GM04503 (cell line): ENCODE results near the gene FAM177A1.
A peak's percentile ranks its signal among the peaks of the same experiment; 100 is the strongest.
"Not testable (repeated sequence)": the region's sequence is repeated elsewhere in the genome, so short reads cannot be mapped to it uniquely, and the experiment has no call there.

Experiments
- DNase-seq: peaks from one replicate; pipeline ENCODE4 v3.0.0-alpha.2; 2012; ENCODE audit warnings: low read depth

FAM177A1 gene

DNA sequence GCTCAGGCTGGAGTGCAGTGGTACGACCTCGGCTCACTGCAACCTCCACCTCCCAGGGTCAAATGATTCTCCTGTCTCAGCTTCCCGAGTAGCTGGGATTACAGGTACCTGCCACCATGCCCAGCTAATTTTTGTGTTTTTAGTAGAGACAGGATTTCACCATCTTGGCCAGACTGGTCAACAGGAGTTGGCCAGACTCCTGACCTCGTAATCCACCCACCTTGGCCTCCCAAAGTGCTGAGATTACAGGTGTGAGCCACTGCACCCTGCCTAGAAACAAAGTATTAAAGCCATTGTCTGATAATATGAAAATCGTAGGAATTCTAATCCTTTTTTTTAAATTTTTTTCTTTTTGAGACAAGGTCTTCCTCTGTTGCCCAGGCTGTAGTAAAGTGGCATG, 19.7 kb downstream of the FAM177A1 start:
- not testable (repeated sequence) for DNase-seq

DNA sequence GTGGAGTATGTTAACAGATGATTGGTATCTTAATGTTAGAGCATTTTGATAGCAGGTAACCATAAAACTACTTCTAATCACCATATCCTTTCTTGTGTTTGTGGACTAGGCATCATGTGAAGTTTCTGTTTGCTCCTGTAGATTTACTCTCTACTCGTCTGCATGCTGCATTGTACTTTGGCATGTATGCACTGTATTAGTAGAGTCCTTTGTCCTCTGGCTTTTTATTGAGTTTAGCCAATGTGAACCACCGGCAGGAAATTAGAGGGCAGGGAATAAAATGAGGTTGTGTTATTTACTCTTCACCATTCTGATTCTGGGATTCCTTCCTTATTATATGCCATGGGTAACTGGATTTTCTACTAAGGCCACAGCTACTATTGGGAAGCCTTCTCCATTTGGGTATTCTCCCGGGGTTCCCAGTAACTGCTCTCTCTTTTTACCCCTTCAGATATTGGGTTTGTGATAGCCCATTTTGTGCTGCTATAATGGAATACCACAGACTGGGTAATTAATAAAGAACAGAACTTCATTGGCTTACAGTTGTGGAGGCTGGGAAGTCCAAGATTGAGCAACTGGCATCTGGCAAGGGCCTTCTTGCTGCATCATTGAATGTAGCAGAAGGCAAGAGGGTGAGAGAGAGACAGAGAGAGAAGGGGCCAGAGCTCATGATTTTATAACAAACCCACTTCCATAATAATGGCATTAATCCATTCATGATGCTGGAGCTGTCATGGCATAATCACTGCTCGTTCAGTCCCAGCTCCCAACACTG, 22.4 kb downstream of the FAM177A1 start:
- DNase-seq, result no peak

DNA sequence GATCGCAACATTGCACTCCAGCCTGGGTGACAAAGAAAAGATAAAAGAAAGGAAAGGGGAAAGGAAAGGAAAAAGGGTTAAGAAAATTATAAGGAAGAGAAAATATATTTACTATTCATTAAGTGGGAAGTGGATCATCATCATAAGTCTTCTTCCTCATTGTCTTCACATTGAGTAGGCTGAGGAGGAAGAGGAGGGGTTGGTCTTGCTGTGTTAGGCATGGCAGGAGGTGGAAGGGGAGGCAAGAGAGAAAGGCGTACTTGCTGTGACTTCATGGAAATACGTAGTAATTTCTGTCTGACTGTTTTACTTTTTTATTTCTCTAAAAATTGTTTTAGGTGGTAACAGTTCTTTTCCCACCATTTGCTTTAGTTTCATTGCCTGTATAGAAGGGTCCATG, 26.2 kb downstream of the FAM177A1 start:
- no peak for DNase-seq

DNA sequence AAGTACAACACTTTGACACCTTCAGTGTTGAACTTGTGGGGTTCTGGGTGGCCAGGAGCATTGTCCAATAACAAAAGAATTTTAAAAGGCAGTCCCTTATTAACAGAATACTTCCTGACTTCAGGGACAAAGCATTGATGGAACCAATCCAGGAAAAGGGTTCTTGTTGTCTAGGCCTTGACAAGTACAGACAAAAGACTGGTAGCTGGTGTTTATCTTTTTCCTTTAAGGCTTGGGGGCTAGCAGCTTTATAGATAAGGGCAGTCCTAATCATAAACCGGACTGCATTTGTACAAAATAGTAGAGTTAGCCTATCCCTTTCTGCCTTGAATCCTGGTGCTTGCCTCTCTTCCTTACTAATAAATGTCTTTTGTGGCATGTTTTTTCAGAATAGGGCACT, 27.4 kb downstream of the FAM177A1 start:
- DNase-seq, result no peak

DNA sequence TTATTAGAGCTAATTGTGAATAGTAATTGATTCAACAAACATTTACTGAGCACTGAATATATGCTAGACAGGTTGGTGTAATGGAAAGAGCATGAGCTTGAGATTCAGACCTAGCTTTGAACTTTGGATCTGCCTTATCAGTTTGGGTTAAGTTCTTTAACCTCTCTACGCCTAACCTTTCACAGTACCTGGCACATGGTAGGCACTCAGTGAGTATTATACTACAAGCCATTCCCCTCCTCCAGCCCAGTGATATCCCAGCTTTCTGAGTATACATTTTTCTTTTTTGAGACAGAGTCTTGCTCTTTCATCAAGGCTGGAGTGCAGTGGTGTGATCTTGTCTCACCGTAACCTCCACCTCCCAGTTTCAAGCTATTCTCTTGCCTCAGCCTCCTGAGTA, 32.0 kb downstream of the FAM177A1 start:
- no peak for DNase-seq

DNA sequence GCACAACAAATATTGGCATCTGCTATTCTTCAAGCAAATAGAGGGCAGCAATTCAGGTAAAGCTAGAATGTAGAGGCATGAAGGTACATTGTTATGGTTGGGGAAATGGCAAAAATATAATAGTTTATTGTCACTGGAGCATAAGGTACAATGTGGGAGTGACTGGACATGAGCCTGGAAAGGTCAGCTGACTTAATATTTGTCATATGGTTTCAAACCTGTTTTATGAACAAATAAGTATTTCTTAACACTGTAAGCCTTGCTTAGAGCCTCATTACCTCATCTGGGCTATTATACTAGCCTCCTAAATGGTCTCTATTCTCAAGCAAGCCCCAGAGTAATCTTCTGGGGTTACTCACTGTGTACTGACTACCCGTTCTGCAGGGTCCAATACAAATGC, 33.7 kb downstream of the FAM177A1 start:
- no peak for DNase-seq

DNA sequence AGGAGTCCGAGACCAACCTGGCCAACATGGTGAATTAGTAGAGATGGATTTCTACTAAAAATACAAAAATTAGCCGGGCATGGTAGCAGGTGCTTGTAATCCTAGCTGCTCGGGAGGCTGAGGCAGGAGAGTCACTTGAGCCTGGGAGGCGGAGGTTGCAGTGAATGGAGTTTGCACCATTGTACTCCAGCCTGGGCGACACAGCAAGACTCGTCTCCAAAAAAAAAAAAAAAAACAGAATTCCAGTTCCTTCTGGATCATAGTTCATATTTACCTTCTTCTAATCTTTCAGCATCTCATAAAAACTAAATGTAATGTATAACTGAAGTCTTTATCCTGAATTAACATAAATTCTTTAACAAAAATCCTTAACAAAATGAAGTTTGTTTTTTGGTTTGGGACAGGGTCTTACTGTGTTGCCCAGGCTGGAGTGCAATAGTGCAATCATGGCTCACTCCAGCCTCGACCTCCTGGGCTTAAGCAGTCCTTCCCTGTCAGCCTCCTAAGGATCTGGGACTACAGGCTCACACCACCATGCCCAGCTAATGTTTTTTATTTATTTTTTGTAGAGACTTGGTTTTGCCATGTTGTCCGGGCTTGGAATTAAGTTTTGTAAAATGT, 37.6 kb downstream of the FAM177A1 start:
- no peak for DNase-seq

DNA sequence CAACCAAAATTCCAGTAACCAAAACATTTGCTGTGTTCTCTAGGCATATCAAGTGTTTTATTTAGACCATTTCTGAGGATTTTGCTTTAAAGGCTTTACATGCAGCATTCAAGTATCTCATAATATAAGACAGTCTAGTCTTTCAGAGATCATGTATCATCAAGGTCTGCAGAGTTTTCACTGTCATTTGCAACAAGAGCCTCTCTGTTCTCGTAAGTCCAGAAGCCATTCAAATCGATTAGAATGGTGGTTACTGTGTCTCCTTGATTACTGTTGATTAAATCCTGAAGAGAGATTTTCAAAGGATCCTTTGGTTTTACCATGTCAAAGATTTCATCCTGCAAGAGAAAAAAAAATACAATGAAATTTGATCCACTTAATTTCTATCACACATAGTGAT, 39.4 kb downstream of the FAM177A1 start:
- DNase-seq, result no peak

DNA sequence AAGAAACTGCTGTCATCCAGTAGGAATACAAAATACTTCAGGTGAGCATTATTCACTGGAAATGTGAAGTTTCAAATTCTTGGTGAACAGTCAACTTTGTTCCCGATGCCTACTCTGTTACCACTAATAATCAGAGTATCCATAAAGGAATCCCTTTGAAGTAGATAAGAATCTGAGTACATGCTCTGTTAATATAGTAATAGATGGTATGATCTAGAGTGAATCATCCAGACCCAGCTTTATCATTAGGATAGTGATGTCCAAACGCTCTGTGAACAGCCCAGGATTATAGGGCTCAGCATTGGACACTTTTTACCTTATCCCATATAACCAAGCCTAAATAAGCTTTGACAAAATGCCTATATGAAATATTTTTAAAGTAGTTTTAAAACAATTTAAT, 42.4 kb downstream of the FAM177A1 start:
- no peak for DNase-seq

DNA sequence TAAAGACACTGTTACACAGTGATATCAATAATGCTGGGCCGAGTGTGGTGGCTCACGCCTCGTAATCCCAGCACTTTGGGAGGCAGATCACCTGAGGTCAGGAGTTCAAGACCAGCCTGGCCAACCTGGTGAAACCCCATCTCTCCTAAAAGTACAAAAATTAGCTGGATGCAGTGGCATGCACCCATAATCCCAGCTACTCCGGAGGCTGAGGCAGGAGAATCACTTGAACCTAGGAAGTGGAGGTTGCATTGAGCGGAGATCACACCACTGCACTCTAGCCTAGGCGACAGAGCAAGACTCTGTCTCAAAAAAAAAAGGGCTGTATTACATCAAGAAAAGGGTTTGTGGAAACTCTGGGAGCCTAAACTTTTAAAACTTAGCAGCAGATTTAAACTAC, 48.6 kb downstream of the FAM177A1 start:
- not testable (repeated sequence) for DNase-seq

DNA sequence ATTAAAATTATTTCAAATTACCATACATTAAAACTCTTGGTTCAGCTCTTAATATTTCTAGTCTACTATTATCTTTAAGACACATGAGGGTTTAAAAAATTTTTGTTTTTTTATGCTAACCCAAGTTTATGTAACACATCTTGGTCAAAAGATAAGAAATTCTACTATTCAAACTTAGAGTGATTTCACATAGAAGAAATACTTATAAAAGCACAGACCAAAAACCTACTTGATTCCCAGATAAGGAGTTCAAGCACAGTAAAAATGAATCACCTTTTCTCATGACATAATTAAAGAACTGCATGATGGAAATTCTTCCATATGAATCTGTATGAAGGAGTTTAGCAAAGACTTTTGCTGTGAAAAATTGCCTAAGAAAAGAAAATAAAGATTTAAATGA, 61.8 kb downstream of the FAM177A1 start:
- no peak for DNase-seq

DNA sequence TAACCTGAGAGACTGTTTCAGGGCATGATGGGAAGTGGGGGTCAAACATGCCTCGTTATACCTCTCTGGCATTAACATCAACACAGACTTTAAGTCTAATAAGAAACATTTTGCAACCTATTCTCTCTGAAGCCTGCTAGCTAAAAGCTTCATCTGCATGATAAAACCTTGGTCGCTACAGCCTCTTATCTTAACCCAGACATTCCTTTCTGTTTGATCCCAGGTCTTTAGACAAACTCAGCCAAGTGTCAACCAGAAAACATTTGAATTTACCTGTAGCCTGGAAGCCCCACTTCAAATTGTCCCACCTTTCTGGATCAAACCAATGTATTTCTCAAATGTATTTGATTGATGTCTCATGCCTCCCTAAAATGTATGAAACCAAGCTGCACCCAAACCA, 66.6 kb downstream of the FAM177A1 start:
- no peak for DNase-seq

DNA sequence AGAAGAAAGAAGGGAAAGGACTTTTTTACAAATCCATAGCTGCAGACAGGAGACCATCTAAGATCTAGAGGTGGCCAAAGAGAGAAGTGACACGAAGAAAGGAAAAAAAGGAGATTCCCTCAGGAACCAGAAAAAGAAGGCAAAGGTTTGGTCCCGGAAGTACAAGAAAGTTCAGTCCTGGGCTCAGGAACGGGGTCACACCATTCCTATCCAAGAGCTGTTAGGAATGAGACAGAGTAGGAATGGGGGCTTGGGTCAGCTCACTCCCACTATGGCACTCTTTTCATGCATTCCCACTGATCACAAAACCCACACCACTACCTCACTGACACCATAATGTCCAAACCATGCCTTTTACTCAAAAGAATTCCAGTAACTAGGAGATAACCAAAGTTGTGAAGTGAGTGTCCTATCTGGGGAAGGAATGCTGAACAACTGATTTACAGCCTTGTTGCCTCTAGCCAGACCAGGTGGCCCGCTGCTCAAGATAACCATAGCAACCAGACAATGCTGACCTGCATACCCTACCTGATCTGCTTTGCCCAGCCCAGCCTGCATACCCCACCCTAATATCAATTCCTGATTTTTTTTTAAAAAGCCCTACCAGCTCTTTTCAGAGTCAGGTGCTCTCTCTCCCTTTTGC, 67.4 kb downstream of the FAM177A1 start:
- DNase-seq, result no peak

DNA sequence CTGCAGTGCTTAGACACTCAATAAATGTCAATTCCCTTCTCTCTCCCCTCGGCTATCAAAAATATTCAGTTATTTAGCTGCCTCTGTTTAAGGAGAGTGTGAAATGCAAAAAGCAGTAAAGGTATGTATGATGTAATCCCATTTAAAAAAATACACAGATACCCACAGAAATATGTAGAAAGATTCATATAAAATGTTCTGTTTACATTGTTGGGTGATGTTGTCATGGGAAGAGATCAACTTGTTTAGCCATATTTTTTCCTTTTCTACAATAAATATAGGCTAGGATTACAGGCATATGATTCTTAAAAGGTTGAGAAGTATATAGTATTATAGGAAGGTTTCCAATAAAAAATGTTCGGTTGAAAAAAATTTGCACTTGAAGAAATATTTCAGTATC, 68.0 kb downstream of the FAM177A1 start:
- no peak for DNase-seq

DNA sequence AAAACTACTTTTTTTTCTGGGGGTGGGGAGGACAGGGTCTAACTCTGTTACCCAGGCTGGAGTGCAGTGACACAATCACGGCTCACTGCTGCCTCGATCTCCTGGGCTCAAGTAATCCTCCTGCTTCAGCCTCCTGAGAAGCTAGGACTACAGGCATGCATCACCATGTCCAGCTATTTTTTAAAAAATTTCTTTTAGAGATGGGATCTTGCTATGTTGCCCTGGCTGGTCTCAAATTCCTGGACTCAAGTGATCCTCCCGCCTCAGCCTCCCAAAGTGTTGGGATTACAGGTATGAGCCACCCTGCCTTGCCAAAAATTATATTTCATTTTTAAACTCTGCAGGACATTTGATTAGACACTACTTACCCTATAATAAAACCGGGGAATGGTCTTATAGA, 70.2 kb downstream of the FAM177A1 start:
- no peak for DNase-seq

DNA sequence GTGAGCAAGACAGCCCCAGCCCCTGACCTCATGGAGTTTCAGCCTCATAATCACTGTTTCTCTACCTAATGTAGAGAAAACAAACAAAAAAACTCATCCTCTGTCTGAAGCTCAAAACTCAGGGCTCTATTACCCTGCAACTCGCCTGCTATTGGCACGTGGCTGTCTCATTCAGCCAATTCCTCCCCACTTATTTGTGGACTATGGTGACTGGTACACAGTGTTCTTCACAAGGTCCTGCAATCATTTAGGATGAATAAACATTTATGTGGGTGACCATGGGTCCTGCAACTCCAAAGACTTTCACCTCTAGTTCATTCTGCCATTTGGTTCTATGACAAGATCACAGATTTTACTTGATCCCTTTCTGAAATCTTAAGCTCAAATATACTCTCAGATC, 71.0 kb downstream of the FAM177A1 start:
- DNase-seq, result no peak

DNA sequence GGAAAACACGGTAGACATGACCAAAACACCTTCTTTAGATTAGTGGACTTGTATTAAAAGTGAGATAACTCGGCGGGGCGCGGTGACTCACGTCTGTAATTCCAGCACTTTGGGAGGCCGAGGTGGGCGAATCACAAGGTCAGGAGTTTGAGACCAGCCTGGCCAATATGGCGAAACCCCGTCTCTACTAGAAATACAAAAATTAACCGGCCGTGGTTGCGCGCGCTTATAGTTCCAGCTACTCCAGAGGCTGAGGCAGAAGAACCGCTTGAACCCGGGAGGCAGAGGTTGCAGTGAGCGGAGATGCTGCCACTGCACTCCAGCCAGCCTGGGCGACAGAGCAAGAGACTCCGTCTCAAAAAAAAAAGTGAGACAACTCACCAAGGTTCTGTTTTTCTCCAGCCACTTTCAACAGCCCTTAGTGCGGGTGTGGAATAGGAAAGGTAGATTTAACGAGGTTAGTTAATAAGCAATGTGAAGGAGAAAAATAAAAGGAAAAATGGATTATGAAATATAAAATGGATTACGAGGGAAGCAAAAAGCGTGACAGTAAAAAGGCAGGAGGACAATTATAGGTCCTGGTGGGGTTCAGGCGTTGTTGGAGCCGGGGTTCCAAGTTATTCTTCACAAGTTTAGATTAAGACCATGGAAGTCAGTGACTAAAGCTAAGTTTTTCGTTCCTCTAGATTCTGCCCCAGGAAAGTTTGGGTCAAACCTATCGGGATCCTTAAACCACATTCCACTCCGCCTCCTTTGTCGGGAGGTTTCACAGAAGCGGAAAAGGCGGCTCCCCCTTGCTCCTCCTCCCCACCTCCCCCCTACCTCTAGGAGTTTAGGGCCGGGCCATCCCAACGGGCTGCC, 75.2 kb downstream of the FAM177A1 start:
- DNase-seq, result no peak

DNA sequence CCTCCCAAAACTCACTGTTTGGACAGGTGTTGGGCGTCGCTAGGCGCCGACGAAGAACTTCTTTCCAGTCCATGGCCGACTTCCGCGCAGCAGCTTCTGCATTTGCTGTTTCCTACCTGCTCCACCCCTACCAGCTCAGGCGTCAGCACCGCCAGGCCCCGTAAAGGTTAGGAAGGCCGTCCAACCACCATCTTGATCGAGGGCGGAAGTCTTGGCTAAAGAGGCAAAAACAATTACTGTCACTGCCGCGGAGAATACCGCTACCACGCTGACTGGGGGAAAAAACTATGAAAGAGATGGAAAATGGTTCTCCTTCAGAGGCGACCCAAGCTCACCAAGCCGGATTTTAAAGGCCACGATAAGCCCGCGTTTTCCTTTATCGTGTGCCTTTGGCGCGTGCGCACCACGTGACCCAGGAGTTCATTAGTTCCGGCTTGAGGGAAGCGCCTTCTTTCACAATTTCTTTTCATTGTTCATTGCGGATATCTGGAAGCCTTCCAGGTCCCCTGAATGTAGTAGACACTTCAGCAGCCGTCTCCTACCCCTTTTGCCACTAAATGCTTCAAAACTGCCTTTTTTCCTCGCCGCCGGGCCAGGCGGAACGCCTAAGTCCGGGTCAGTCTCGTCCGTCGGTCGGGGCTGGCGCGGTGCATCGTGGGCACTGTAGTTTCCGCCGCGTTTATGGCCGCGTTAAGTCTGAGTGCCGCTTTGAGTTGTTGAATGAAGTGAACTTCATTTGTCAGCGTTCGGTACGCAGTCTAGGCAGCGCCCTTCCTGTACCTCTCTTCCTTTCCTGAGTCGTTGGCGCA, 76.0 kb downstream of the FAM177A1 start, which contains the start of the genes PPP2R3C and PRORP:
PPP2R3C (minus strand) TSS at position 104 of the 809 bp plus-strand sequence; CDS start at position 73, 31 bp downstream.
PRORP (plus strand) TSS at position 666 of the 809 bp plus-strand sequence. CDS start 694 bp downstream, outside the sequence.
- DNase-seq, result peak; percentile 83

DNA sequence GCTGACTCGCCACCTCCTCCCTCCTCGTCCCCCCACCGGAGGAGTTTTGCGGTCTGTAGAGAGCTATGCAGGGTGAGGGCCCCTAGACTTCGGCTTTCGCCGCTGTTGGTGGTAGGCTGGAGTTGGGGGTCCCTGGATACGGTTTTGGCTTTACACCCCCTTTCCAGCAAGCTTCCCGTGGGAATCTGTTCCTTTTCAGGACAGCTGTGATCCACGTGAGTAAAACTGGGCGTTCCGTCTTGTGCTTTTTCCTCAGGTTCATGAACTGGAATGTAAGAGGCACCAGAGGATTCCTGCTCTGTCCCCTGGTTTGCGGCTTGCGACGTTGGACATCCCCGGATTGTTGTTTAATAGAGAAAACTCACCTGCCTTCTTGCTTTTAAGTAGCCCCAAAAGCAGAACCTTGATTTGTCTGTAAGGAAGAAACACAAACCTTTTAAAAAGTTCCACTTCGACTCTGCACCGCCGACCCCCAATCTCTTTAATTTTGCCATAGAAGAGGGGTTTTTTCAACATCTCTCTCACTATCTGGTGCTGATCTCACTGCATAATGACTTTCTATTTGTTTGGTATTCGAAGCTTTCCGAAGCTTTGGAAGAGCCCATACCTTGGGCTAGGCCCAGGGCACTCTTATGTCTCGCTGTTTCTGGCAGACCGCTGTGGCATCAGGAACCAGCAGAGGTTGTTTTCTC, 76.8 kb downstream of the FAM177A1 start:
- DNase-seq, result no peak

DNA sequence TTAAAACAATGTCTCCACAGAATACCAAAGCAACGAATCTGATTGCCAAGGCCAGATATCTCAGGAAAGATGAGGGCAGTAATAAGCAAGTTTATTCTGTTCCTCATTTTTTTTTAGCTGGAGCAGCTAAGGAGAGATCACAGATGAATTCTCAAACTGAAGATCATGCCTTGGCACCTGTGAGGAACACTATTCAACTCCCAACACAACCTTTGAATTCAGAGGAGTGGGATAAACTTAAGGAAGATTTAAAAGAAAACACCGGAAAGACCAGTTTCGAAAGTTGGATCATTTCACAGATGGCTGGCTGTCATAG, 77.3 kb downstream of the FAM177A1 start:
- DNase-seq, result no peak

DNA sequence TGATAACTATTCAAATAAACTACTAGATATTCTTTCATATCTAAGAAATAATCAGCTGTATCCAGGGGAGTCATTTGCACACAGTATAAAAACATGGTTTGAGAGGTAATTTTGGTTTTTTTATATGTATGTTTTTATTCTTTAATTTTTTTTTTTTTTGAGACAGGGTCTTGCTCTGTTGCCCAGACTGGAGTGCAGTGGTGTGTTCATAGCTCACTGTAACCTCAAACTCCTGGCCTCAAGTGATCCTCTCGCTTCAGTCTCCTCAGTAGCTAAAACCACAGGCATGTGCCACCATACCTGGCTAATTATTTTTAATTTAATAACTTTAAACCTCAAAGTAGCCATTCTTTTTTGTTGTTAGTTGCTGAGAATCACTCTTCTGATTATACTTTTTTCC, 78.1 kb downstream of the FAM177A1 start:
- no peak for DNase-seq
